Right renal pelvis (tissue), 4 donors: Measurements from ENCODE around the gene CDC42EP4. TPM values are rescaled to one million over a fixed set of nuclear protein-coding genes. Genes with fewer than 3 reads are reported as not detected.
"Not testable (repeated sequence)": the region's sequence is repeated elsewhere in the genome, so short reads cannot be mapped to it uniquely, and the experiment has no call there.

Experiments
- DNase-seq, 4 donors: peaks; one replicate each; pipeline ENCODE4 v3.0.0-alpha.2; 2013; ENCODE audit warnings: low read depth in 4 of 4, low spot score in 3 of 4, missing footprints in 1 of 4
- polyA plus RNA-seq, 4 donors: library from polyadenylated mRNA; unstranded; fragments of 120-200 nt; gene quantifications; one replicate each; pipeline ENCODE4 v1.2.1, GENCODE V29; 2013; ENCODE audit not compliant: insufficient read length in 4 of 4

CDC42EP4 gene
- polyA plus RNA-seq, 4 donors = 46.1 to 52.8 (median 50.8) TPM

GRCh38 chr17:73323409-73324159 is 11.8 kb upstream of the CDC42EP4 start:
- DNase-seq = no peak

GRCh38 chr17:73320601-73321264 is 8.9 kb upstream of the CDC42EP4 start:
- no peak for DNase-seq

GRCh38 chr17:73319766-73320165 is 8.0 kb upstream of the CDC42EP4 start:
- DNase-seq = no peak

- DNase-seq = no peak
These were observed 7.0 kb upstream of the CDC42EP4 start for GRCh38 chr17:73318836-73319235.

GRCh38 chr17:73318427-73318813 is 6.6 kb upstream of the CDC42EP4 start:
- no peak for DNase-seq

- no peak for DNase-seq
These were observed 6.0 kb upstream of the CDC42EP4 start for GRCh38 chr17:73317513-73318426.

- DNase-seq = no peak
These were observed 5.2 kb upstream of the CDC42EP4 start for GRCh38 chr17:73316919-73317505.

- no peak for DNase-seq
These were observed 3.7 kb upstream of the CDC42EP4 start for GRCh38 chr17:73315471-73315870.

GRCh38 chr17:73313526-73314127 is 1.8 kb upstream of the CDC42EP4 start:
- no peak for DNase-seq

GRCh38 chr17:73312887-73313286 is 1.1 kb upstream of the CDC42EP4 start:
- DNase-seq = not testable (repeated sequence)

- DNase-seq = no peak
These were observed 397 bp downstream of the CDC42EP4 start for GRCh38 chr17:73311428-73311780.

GRCh38 chr17:73309727-73310596 is 1.8 kb downstream of the CDC42EP4 start:
- DNase-seq = no peak

- not testable (repeated sequence) for DNase-seq
These were observed 2.8 kb downstream of the CDC42EP4 start for GRCh38 chr17:73308959-73309358.

GRCh38 chr17:73308017-73308823 is 3.6 kb downstream of the CDC42EP4 start:
- no peak for DNase-seq

- DNase-seq = no peak
These were observed 4.7 kb downstream of the CDC42EP4 start for GRCh38 chr17:73307130-73307529.

- no peak for DNase-seq
These were observed 5.7 kb downstream of the CDC42EP4 start for GRCh38 chr17:73305845-73306836.
